Body of pancreas (tissue), 4 donors: ENCODE measurements around the gene GRK6.

Source experiments
- CTCF ChIP-seq, 7 experiments: fragments of 450-650 bp in 4 of 7; fragments of 200-600 bp in 3 of 7; sonication (generic) in 3 of 7; IDR thresholded peaks; one replicate each; pipeline ENCODE4 v1.5.1; 2016 to 2019; ENCODE audit warnings: antibody characterized with exemption in 7 of 7
- POLR2A ChIP-seq, 3 donors: fragments of 450-650 bp; IDR thresholded peaks; one replicate each; pipeline ENCODE4 v1.6.1; 2016; ENCODE audit warnings: antibody characterized with exemption in 3 of 3, mild to moderate bottlenecking in 2 of 3

GRCh38 chr5:177459819-177460628, 33.5 kb downstream of the GRK6 start:
- TF ChIP-seq CTCF (IDR thresholded peaks at IDR 0.05): no peak
- no peak for TF ChIP-seq POLR2A (IDR thresholded peaks at IDR 0.05)
